ENCODE data around the gene MYBPH. TPM values are rescaled to one million over a fixed set of nuclear protein-coding genes. Genes with fewer than 3 reads are reported as not detected.

Gene MYBPH
- total RNA-seq, 4 donors from 2014 or later, result not detected

GRCh38 chr1:203171341-203172183 is 4.1 kb downstream of the MYBPH start:
- no peak overlapping the region for H3K4me3 ChIP-seq
- TF ChIP-seq EP300 (IDR thresholded peaks at IDR 0.05) (no peak), CTCF (IDR thresholded peaks at IDR 0.05) (no peak), POLR2A (IDR thresholded peaks at IDR 0.05) (no peak)
- H3K27ac ChIP-seq, result no peak overlapping the region
- 89 to 95% methylated on average over 17 to 20 of the region's 22 CpGs for WGBS, 2 donors
- no peaks in the 10 kb centered on the region for H3K36me3 ChIP-seq
- no peaks in the 10 kb centered on the region for H3K27me3 ChIP-seq
- peaks cover 0 to 4% (median 0%) of the 10 kb centered on the region in 4 donors for H3K4me1 ChIP-seq
- H3K9me3 ChIP-seq, result no peaks in the 10 kb centered on the region
- DNase-seq (ENCODE audit: low spot score in 2 of 2), result no peak

- H3K27me3 ChIP-seq, result no peaks in the 10 kb centered on the region
- no peak overlapping the region for H3K4me3 ChIP-seq
- H3K27ac ChIP-seq, result no peak overlapping the region
- WGBS, 2 donors, result 82 to 83% methylated on average over 8 of the region's 8 CpGs
- H3K36me3 ChIP-seq, result no peaks in the 10 kb centered on the region
- no peaks in the 10 kb centered on the region for H3K9me3 ChIP-seq
- H3K4me1 ChIP-seq, result peaks cover 0 to 4% (median 0%) of the 10 kb centered on the region in 4 donors
- no peak for DNase-seq (ENCODE audit: low spot score in 2 of 2)
- TF ChIP-seq POLR2A (IDR thresholded peaks at IDR 0.05) (no peak), EP300 (IDR thresholded peaks at IDR 0.05) (no peak), CTCF (IDR thresholded peaks at IDR 0.05) (no peak)
Measured at GRCh38 chr1:203170625-203171330, 4.8 kb downstream of the MYBPH start.

- H3K36me3 ChIP-seq, result no peaks in the 10 kb centered on the region
- no peak for TF ChIP-seq CTCF (IDR thresholded peaks at IDR 0.05)
- TF ChIP-seq POLR2A (IDR thresholded peaks at IDR 0.05), result no peak
- no peak for TF ChIP-seq EP300 (IDR thresholded peaks at IDR 0.05)
- no peak overlapping the region for H3K27ac ChIP-seq
- 84 to 89% methylated on average over 21 of the region's 21 CpGs for WGBS, 2 donors
- peaks cover 0 to 4% (median 0%) of the 10 kb centered on the region in 4 donors for H3K4me1 ChIP-seq
- DNase-seq (ENCODE audit: low spot score in 2 of 2), result no peak
- no peaks in the 10 kb centered on the region for H3K27me3 ChIP-seq
- no peaks in the 10 kb centered on the region for H3K9me3 ChIP-seq
- H3K4me3 ChIP-seq, result no peak overlapping the region
Measured at GRCh38 chr1:203169770-203170520, 5.7 kb downstream of the MYBPH start.

- no peaks in the 10 kb centered on the region for H3K9me3 ChIP-seq
- no peak overlapping the region for H3K27ac ChIP-seq
- peaks cover 0 to 4% (median 0%) of the 10 kb centered on the region in 4 donors for H3K4me1 ChIP-seq
- no peak for DNase-seq (ENCODE audit: low spot score in 2 of 2)
- 87 to 94% methylated on average over 8 to 9 of the region's 9 CpGs for WGBS, 2 donors
- TF ChIP-seq CTCF (IDR thresholded peaks at IDR 0.05) (no peak), POLR2A (IDR thresholded peaks at IDR 0.05) (no peak), EP300 (IDR thresholded peaks at IDR 0.05) (no peak)
- no peaks in the 10 kb centered on the region for H3K36me3 ChIP-seq
- H3K4me3 ChIP-seq, result no peak overlapping the region
- H3K27me3 ChIP-seq, result no peaks in the 10 kb centered on the region
Measured at GRCh38 chr1:203168991-203169390, 6.6 kb downstream of the MYBPH start.
